Stimulated activated CD4-positive, alpha-beta T cell treated with anti-CD3 and anti-CD28 coated beads, Interleukin-12 subunit alpha, Interleukin-12 subunit beta, amount 100 ng/mL, for 48 hours (primary cell): Measurements from ENCODE around the gene IGF2BP3.
A peak's percentile ranks its signal among the peaks of the same experiment; 100 is the strongest.

Experiments used
- DNase-seq, 3 donors: peaks; one replicate each; pipeline ENCODE4 v3.0.0-alpha.2; 2020; ENCODE audit warnings: low read depth in 2 of 3, low spot score in 1 of 3

Gene IGF2BP3

DNA sequence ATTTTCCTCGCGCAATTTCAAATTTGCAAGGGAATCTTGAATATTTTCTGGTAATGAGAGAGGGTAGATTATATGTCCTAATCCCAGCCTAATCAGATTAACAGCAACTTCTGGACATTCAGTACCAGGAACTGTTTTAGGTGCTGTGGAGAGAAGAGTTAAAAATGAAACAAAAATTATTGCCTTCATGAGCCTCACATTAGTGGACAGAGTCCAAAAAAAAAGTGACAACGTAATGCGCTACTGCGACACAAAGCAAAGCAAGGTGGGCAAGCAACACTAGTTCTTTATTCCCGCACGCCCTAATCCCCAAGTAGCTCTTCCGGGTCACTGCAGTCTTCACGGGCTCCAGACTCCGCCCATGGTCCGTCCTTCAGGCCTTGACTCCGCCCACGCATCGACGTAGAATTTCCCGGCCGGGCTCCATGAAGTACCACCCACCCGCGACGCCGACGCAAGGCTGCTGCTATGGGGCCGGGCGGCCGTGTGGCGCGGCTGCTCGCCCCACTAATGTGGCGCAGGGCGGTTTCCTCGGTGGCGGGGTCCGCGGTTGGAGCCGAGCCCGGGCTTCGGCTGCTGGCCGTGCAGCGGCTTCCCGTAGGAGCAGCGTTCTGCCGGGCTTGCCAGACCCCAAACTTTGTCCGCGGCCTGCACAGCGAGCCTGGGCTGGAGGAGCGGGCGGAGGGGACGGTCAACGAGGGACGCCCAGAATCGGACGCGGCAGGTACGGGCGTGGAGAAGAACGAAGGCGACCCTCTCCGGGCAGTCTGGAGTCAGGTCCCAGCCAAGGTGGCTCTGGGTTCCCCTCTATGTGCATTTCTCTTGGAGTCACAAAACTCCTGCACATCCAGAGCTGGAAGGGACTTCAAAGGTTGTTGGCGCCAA is 171.2 kb downstream of the IGF2BP3 start, which contains the start of gene MALSU1:
TSS of gene MALSU1 (plus strand) at position 455 of the 885 bp plus-strand sequence. CDS start at position 469, 14 bp downstream.
- peak; percentile 96 to 97 (median 96) for DNase-seq

DNA sequence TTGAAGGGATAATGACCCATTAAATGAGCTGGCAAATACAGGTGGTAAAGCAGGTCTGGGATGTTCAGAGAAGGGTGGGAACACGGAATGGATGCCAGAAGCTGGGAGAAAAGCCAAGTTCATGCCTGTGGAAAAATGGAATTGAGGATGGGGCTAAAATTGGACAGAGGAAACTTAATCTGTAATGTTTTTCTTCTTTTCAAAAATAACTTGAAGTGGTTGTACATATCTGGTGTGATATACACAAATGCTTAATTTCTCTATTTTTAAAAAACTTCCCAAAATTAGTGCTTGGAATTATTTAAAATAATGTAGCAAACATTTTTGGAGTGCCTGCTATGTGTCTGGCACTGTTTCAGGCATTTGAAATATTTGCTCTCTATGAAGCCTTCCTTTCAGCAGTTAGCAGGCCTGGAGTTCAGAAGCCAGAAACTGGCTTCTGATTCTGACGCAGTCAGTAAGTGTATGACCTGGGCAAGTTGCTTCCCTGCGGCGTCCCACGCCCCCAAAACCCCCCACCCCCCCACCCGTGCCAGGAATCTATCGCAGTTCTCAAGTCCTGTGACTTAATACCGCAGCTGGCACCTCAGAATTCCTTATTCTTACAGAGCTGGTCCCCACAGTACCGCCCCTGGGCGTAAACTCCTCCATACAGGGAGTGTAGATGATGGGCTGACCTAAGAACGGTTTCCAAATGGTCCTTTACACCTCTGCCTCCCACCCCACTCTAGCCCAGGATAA is 172.0 kb downstream of the IGF2BP3 start:
- DNase-seq, result no peak

DNA sequence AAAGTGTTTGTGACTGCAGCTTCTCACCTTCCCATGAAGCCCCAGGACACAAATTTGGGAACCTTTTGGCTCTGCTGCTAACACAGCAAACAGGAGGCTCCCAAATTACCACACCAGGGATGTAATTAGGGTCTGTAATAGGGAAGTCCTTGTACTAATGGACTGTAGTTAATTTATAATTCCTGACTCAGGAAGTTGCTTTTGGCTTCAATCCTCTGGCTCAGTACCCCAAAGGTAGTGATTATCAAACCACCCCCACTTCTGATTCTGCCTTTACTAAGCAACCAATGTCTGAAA is 174.9 kb downstream of the IGF2BP3 start:
- no peak for DNase-seq

DNA sequence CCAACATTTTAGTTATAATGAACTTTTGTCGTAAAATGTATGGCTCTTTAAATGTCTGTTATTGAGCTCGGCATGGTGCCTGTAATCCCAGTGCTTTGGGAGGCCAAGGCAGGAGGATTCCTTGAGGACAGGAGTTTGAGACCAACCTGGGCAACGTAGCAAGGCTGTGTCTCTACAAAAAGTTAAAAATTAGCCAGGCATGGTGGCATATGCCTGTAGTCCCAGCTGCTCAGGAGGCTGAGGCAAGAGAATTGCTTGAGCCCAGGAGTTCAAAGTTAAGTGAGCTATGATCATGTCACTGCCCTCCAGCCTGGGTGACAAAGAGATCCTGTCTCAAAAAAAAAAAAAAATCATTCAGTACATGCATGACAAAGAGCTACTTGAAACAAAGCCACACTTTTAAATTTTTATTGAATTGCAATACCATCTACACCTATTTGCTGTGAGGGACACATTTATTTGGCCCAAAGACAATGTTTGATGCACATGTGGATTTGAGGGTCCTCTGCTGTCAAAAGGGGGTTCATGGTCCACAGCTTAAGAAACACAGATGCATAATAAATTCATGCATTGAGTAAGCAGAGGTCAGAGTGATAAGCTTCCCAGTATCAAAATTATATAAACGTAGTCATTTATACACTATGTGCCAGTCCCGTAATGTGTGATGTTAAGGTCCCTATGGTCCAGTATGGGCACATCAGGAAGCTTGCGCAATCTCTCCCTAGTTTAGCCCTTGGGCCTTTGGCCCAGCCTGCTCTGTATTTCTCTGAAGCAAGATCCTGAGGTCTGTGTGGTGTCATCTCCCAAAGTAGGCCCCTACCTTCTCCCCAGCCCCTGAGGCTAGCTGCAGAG is 175.5 kb downstream of the IGF2BP3 start:
- DNase-seq, result no peak

DNA sequence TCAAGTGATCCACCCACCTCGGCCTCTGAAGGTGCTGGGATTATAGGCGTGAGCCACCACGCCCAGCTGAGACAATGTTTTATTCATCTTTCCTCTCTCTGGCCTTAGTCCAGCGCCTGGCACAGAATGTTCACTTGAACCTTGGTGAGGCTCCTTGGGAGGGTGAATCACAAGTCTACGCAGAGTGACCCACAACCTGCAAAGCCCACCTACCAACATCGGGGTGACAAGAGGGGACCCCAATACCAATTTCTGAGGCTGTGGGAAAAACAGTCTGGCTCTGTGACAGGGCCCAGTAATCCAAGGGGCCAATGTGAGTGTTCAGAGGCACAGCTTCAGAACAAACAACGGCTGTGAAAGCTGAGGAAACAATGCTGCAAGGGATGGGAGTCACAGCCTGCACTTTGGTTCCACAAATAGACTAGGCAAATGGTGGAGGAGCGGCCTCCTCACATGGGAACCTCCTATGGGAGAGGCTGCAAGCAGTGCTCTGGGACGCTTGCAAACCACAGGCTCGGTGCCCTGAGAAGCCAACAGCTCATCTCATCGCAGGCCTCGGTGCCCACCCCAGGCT is 176.7 kb downstream of the IGF2BP3 start:
- DNase-seq, result no peak

DNA sequence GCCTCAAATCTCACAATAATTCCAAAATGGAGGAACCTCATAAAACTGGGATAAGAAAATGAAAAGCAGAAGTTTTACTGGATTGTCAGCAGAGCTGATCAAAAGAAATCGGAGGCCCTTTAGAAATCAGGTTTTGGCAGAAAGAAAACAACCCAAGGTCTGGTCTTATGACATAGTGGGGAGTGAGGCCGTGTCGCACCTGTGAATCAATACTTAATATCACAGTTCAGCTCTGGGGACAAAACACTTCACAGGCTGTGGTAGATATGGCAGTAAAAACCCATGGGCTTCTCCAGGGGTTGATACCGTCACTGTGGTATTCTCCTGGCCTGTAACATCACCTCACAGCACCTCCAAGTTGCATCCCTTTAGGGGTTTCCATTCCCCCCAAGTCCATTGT is 177.7 kb downstream of the IGF2BP3 start:
- DNase-seq, result no peak

DNA sequence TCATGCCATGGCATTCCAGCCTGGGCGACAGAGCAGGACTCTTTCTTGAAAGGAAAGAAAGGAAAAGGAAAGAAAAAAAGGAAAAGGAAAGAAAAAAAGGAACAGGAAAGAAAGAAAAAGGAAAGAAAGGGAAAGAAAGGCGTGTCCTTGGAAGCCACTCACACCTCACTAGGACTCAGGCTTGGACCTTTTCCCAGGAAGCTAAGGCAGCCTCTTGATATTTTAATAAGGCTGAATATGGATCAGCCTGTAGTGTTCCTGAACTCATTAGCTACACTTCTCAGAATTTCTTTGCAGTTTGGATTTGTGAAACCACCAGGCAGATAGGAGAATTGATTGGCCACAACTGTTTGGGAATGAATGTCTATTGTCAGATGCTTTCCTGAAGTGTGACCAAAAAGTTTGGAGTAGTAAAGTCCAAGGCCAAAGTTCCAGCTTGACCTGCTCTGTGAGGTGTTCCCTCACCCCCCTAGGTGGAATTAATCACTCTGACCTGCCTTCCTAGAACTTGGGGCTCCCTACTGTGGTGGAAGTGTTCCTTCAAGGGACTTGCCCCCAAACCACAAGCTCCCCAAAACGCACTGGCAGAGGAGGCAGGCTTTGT is 178.2 kb downstream of the IGF2BP3 start:
- DNase-seq, result no peak

DNA sequence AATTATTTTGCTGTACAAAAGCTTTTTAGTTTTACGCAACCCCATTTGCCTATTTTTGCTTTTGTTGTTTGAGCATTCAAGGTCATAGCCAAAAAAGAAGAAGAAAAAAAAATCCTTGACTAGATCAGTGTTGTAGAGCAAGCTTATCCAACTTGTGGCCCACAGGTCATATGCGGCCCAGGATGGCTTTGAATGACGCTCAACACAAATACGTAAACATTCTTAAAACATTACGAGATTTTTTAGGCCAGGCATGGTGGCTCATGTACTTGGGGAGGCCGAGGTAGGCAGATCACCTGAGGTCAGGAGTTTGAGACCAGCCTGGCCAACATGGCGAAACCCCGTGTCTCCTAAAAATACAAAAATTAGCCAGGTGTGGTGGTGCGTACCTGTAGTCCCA is 179.3 kb downstream of the IGF2BP3 start:
- DNase-seq, result no peak

DNA sequence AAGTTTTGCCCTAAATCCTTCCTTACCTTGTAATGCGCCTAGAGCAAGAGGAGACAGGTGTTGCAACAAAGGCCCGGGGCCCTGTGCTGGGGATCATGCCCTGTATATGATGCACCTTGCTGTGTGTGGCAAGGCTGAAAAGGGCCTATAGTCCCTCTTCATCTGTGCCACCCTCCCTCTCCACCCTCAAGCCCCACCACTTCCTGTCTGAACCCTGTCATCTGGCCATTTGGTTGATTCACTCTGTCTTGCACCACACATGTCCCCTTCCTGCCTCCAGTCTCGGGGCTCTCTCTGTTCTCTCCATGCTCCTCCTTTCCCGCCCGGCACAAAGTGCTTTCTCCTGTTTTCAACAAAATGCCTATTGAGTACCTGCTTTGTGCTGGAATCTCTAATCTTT is 182.7 kb downstream of the IGF2BP3 start:
- DNase-seq, result no peak

DNA sequence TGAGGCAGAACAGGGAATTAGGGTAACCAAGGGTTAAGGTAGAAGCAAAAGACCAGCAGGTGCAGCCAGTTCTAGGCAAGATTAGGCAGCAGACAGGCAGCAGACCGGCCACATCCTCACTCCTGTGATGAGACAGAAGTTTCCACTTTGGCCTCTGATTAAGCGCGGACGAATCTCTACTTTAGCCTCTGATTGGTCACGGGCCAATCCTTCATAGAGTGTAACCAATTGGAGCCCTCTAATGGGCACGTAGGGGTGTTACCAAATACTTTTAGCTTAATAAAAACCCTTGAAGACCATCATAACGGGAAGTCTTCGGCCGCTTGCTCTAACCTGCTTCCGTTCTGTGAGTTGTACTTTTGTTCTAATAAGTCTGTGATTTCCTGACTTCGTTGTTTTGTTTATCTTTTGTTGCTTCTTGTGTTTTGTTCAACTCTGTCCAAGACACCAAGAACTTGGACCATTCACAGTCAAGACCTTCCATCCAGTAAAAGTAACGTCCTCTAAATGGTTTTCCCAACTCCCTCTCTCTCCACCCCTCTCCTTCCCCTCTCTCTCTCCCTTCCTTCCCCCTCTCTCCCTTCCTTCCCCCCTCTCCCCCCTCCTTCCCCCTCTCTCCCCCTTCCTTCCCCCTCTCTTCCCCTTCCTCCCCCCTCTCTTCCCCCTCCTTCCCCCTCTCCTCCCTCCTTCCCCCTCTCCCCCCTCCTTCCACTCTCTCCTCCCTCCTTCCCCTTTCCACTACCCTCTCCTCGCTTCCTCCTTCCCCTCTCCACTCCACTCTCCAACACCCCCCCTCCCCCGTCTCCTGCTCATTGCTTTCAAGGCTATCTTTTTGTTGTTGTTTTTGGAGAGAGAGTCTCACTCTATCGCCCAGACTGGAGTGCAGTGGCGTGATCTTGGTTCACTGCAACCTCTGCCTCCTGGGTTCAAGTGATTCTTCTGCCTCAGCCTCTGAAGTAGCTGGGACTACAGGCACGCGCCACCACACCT is 184.3 kb downstream of the IGF2BP3 start:
- DNase-seq, result no peak

DNA sequence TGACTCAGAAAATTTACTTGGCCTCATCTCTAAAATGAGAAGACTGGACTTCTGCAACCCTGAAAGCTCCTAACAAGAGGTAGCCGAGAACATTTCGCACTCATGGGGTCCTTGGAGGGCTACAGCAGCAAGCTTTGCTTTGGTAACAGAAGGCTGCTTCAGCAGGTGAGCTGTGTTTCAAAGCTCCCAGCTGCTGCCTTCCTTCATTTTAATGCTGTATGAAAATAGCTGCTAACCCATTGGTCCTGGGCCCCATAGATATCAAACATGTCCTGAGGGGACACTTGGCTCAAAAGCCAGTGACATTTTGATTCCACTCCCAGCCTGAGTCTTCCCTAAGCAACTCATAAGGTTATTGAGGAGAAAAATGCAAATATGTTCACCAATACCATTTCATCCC is 185.4 kb downstream of the IGF2BP3 start:
- no peak for DNase-seq

DNA sequence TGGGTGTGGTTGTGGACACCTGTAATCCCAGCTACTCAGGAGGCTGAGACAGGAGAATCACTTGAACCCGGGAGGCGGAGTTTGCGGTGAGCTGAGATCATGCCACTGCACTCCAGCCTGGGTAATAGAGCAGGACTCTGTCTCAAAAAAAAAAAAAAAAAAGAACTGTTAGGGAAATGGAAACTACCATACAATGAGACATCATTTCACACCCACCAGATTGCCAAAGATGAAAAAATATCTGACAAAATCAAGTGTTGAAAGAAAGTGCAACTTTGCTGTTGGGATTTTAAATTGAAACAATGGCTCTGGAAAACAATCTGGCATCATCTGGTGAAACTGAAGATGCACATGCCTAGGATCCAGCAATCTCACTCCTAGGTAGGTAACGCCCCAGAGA is 187.2 kb downstream of the IGF2BP3 start:
- no peak for DNase-seq

DNA sequence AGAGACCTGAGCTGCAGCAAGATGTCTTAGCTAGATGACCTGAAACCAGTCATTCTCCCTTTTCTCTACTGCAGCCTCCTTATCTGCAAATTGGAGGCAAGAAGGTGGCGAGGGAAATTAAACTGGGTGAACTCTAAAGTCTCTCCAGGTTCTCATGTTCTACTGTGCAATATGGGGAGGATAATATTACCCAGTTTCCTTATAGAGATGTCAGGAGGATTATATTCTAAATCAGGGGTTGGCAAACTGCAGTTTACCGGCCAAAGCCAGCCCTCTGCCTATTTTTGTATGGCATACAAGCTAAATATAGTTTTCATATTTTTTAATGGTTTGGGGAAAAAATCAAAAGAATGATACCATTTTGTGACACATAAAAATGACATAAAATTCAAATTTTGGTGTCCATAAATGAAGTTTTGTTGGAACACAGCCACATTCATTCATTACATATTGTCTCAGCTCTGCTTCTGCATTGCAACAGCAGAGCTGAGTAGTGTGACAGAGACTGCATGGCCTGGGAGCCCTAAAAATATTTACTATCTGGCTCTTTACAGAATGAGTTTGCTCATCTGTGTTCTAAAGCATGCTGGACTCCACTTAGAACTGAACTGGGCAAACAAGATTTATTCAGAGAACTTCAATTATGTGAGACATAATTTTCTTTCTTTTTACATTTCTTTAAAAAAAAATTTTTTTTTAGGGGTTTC is 190.3 kb downstream of the IGF2BP3 start:
- no peak for DNase-seq

DNA sequence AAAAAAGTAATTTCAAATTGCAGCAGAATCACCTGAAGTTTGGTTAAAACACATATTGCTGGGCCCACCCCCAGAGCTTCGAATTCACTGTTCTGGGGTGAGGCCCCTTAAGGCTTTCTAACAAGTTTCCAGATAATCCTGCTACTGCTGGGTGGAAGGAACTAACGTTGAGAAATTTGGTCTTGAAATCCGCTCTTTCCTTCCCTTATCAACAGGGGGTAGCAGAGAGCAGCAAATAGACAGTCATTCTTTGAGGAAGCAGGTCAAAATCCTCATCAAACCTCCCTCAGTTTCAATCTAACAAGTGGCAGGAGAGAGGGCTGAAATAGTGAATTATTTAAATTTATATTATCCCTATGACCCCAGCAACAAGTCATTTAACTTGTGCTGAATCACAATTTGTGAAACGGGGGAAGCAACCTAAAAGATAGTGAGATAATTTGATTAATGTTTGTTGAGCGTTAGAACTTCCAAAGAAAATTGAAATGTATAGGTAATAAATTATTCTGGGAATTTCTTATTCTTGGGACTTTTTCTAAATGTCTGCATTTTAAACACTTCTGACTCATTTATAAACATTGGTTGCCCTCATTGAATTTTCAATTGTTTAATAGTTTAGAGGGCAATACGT is 192.8 kb downstream of the IGF2BP3 start:
- DNase-seq, result peak in 1 of 3 donors; percentile 61

DNA sequence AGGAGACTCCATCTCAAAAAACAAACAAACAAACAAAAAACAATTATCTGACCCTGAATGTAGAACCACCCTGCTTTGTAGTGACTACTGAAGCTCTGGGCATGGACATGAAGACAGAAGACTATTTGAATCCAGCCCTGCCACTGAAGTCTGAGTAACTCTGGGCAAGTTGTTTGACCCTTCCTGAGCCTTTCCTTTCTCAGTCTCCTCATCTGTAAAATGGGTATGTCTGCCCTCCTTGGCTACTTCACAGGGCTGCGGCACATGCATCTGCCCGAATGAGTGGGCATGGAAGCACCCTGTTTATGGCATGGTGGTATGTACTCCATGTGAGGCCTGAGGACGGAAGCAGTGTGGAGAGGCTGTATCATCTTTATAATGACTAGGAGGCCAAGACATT is 193.3 kb downstream of the IGF2BP3 start:
- DNase-seq, result no peak

DNA sequence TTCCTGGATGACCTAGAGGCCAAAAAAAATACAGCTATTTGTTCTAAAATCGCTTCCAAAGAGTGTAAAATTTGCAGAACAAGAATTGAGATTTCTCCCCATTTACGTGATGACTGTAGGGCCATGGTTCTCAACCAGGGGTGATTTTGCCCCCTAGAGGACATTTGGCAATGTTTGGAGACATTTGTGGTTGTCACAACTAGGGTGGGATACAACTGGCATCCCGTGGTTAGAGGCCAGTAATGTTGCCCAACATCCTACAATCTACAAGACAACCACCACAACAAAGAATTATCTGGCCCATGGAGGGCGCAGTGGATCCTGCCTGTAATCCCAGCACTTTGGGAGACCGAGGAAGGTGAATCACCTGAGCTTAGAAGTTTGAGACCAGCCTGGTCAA is 193.9 kb downstream of the IGF2BP3 start:
- no peak for DNase-seq

DNA sequence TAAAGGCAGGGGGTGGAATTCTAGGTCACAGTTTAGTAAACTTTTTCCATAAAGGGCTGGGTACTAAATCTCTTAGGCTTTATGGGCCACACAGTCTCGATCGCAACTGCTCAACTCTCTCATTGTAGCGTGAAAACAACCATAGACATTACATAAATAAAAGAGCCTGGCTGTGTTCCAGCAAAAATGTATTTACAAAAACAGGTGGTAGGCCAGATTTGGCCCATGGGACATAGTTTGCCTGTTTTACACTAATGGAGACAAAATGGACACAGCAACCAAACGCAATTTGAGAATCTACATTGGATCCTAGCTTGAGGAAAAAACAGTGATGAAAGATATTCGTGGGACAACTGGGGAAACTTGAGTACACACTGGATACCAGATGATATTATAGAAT is 194.4 kb downstream of the IGF2BP3 start:
- no peak for DNase-seq

DNA sequence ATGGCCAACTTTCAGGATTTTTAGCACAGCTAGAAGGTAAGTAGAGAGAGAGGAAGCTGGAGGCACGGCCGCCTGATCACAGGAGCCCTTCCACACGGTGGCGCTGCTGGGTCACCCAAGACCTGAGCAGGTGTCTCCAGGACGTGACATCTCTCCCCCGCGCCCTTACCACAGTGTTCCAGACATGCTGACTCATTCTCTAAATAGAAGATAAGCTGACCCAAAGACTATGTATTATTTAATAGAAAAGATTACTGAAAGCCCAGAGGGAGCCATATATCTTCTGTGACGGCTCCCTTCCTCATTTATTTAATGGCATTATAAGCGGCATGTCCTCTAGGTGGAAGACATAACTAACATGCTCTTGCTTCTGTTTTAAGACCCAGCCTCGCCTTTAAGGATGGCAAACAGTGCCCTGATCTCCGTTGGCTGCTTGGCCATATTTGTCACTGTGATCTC is 197.1 kb downstream of the IGF2BP3 start:
- peak; percentile 86 to 92 (median 88) for DNase-seq
